ENCODE measurements around the gene CAMTA1. TPM values are rescaled to one million over a fixed set of nuclear protein-coding genes. Genes with fewer than 3 reads are reported as not detected.

Gene CAMTA1
- total and polyA plus RNA-seq, 4 donors: 48.1 to 140 (median 52.3) TPM

DNA sequence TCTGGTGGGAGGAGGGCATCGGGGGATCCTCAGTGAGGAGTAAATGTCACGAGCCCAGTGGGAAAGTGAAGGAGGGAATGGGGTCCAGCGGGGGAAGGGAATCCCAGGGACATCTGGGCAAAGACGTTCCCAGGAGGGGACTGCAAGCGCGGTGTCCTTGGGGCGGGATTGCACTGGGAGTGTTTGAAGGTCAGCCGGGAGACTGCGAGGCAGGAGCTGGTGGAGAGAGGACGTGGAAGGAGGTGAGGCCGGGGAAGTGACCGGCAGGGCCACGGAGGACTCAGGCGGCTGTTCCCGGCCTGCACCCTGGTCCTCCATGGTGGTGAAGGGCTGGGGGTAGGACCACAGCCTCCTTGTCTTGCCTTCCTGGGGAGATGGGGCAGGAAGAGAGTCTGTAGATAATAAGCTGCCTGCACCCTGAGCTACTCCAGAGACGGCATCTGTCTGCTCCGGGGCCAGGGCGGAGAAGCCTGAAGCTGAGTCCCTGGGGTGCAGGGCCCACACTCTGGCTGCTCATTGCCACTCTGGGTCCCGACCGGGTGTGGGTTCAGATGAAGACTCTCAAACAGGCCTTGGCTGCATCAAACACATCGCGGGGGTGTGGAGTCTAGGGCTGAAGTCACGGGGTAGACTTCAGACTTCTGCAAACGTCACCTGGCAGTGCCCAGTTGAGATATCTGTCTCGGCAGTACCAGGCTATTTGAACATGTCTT, 264.8 kb downstream of the CAMTA1 start:
- Histone ChIP-seq H3K9me3 (ENCODE audit: control insufficient read depth in 4 of 4, insufficient read depth in 3 of 4, low read length in 3 of 4) (peaks cover 0 to 6% (median 2%) of the 10 kb centered on the region in 4 donors), H3K27me3 (ENCODE audit: control insufficient read depth in 3 of 3, insufficient read depth in 3 of 3, low read length in 2 of 3) (peaks cover 0 to 7% (median 0%) of the 10 kb centered on the region in 3 donors), H3K36me3 (ENCODE audit: control insufficient read depth in 4 of 4, insufficient read depth in 4 of 4, low read length in 4 of 4) (no peaks in the 10 kb centered on the region), H3K27ac (ENCODE audit: low read depth in 1 of 2, low read length in 1 of 2) (no peak overlapping the region), H3K4me3 (no peak overlapping the region), H3K4me1 (ENCODE audit: control insufficient read depth in 5 of 5, insufficient read depth in 5 of 5, low read length in 5 of 5) (no peaks in the 10 kb centered on the region), H3K9ac (ENCODE audit: insufficient read depth in 1 of 2, low read length in 2 of 2) (no peak overlapping the region)
- ATAC-seq (ENCODE audit: insufficient read depth, low FRiP score): no peak
- DNase-seq: no peak
- 81 to 85% methylated on average over 25 of the region's 25 CpGs for WGBS, 2 donors
- TF ChIP-seq, protein P1, sequence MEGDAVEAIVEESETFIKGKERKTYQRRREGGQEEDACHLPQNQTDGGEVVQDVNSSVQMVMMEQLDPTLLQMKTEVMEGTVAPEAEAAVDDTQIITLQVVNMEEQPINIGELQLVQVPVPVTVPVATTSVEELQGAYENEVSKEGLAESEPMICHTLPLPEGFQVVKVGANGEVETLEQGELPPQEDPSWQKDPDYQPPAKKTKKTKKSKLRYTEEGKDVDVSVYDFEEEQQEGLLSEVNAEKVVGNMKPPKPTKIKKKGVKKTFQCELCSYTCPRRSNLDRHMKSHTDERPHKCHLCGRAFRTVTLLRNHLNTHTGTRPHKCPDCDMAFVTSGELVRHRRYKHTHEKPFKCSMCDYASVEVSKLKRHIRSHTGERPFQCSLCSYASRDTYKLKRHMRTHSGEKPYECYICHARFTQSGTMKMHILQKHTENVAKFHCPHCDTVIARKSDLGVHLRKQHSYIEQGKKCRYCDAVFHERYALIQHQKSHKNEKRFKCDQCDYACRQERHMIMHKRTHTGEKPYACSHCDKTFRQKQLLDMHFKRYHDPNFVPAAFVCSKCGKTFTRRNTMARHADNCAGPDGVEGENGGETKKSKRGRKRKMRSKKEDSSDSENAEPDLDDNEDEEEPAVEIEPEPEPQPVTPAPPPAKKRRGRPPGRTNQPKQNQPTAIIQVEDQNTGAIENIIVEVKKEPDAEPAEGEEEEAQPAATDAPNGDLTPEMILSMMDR (IDR thresholded peaks at IDR 0.05; ENCODE audit: control extremely low read depth, extremely low read depth): no peak

DNA sequence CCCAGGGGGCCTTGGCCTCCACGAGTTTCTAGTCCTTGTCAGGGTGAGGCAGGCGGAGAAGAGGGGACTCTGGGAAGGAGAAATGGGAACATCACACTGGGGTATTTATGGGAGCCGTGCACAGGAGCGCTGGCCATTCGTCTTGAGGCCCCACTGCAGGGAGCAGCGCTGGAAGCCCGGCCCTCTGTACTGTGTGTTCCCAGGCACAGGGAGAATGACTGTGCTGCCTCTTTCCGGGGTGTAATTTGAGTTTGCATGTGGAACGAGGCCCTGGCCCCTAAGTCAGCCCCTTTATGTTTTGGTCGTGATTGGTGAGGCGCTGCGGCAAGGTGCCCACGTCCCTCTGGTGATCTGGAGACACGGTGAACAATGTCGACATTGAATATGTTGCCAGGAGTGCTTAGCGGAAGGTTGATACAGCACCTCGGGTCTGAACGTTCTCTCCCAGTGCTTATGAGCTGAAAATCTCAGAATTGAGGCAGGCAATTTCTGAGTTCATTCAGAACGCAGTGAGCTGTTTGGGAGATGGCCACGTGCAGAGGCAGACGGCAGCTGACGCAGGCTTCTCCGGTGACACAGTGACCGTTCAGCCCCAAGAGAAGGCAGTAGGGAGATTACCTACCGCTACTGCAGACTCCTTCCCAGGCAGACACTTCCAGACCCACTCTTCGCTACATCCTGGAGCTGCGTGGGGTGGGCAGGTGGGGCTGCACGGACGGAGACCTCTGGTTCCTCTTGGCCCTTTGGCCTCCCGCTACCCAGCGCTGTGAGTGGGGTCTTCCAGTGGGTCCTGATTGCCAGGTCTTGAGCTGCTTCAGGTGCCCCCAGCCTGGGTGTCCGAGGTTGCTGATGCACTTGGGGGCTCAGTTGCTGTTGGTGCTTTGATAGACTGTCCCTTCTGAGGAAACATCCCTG, 265.8 kb downstream of the CAMTA1 start:
- no peak for DNase-seq
- WGBS, 2 donors: 70 to 80% methylated on average over 32 of the region's 32 CpGs
- H3K36me3 ChIP-seq (ENCODE audit: control insufficient read depth in 4 of 4, insufficient read depth in 4 of 4, low read length in 4 of 4): no peaks in the 10 kb centered on the region
- H3K4me3 ChIP-seq: no peak overlapping the region
- no peaks in the 10 kb centered on the region for H3K4me1 ChIP-seq (ENCODE audit: control insufficient read depth in 5 of 5, insufficient read depth in 5 of 5, low read length in 5 of 5)
- H3K27ac ChIP-seq (ENCODE audit: low read depth in 1 of 2, low read length in 1 of 2): no peak overlapping the region
- TF ChIP-seq, protein P1 (IDR thresholded peaks at IDR 0.05; ENCODE audit: control extremely low read depth, extremely low read depth): no peak
- H3K27me3 ChIP-seq (ENCODE audit: control insufficient read depth in 3 of 3, insufficient read depth in 3 of 3, low read length in 2 of 3): peaks cover 0 to 5% (median 0%) of the 10 kb centered on the region in 3 donors
- H3K9ac ChIP-seq (ENCODE audit: insufficient read depth in 1 of 2, low read length in 2 of 2): no peak overlapping the region
- H3K9me3 ChIP-seq (ENCODE audit: control insufficient read depth in 4 of 4, insufficient read depth in 3 of 4, low read length in 3 of 4): peaks cover 0 to 6% (median 2%) of the 10 kb centered on the region in 4 donors
- ATAC-seq (ENCODE audit: insufficient read depth, low FRiP score): no peak

DNA sequence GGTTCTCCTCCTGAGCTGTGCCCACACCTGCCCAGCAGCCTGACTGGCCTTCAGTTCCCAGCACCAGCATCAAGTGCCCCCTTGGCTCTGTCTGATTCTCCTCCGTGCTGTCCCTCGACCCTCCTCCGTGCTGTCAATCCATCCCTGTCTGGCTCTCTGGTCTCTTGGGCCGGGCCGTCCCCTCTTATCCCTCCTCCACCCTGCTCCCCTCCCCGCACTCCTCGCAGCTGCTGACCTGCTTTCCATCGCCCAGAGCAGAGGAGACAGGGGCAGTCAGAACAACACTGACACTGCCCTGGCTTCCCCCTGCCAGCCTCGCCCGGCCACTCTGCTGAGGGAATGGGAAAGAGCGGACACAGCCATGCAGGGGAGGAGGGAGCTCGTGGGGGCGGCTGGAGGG, 267.4 kb downstream of the CAMTA1 start:
- TF ChIP-seq, protein P1 (IDR thresholded peaks at IDR 0.05; ENCODE audit: control extremely low read depth, extremely low read depth): no peak
- Histone ChIP-seq H3K27me3 (ENCODE audit: control insufficient read depth in 3 of 3, insufficient read depth in 3 of 3, low read length in 2 of 3) (peaks cover 0 to 5% (median 0%) of the 10 kb centered on the region in 3 donors), H3K9me3 (ENCODE audit: control insufficient read depth in 4 of 4, insufficient read depth in 3 of 4, low read length in 3 of 4) (peaks cover 0 to 3% (median 0%) of the 10 kb centered on the region in 4 donors), H3K4me1 (ENCODE audit: control insufficient read depth in 5 of 5, insufficient read depth in 5 of 5, low read length in 5 of 5) (no peaks in the 10 kb centered on the region), H3K36me3 (ENCODE audit: control insufficient read depth in 4 of 4, insufficient read depth in 4 of 4, low read length in 4 of 4) (no peaks in the 10 kb centered on the region), H3K27ac (ENCODE audit: low read depth in 1 of 2, low read length in 1 of 2) (no peak overlapping the region), H3K4me3 (no peak overlapping the region), H3K9ac (ENCODE audit: insufficient read depth in 1 of 2, low read length in 2 of 2) (no peak overlapping the region)
- WGBS, 2 donors: 57 to 86% methylated on average over 11 to 13 of the region's 13 CpGs
- no peak for DNase-seq
- no peak for ATAC-seq (ENCODE audit: insufficient read depth, low FRiP score)

Measured in lung (tissue), 12 donors.